Glutamatergic neuron (in vitro differentiated cells): ENCODE results near the gene DENND4B. TPM values are rescaled to one million over a fixed set of nuclear protein-coding genes. Genes with fewer than 3 reads are reported as not detected.

Experiments
- DNase-seq: peaks from one replicate; pipeline ENCODE4 v3.0.0; 2022
- H3K27ac Mint-ChIP-seq: one replicate; pipeline ENCODE4 v1.8.0; 2020; ENCODE audit warnings: mild to moderate bottlenecking, mixed read lengths, inconsistent platforms; ENCODE audit not compliant: unreplicated experiment
- H3K27me3 Mint-ChIP-seq: one replicate; pipeline ENCODE4 v1.8.0; 2020; ENCODE audit warnings: mild to moderate bottlenecking, moderate library complexity, mixed read lengths, inconsistent platforms; ENCODE audit not compliant: unreplicated experiment
- H3K36me3 Mint-ChIP-seq: one replicate; pipeline ENCODE4 v1.8.0; 2020; ENCODE audit warnings: mild to moderate bottlenecking, mixed read lengths, inconsistent platforms; ENCODE audit not compliant: unreplicated experiment
- H3K4me1 Mint-ChIP-seq: one replicate; pipeline ENCODE4 v1.8.0; 2020; ENCODE audit warnings: mild to moderate bottlenecking, low read depth, mixed read lengths, inconsistent platforms; ENCODE audit not compliant: unreplicated experiment
- H3K4me3 Mint-ChIP-seq: one replicate; pipeline ENCODE4 v1.8.0; 2020; ENCODE audit warnings: mild to moderate bottlenecking, mixed read lengths, inconsistent platforms; ENCODE audit not compliant: unreplicated experiment
- H3K9me3 Mint-ChIP-seq: one replicate; pipeline ENCODE4 v1.8.0; 2020; ENCODE audit warnings: mild to moderate bottlenecking, moderate library complexity, mixed read lengths, inconsistent platforms; ENCODE audit not compliant: unreplicated experiment
- total RNA-seq: library from RNA; stranded (reverse); fragmentation: NEBNext Ultra II Directional; extraction: Animal tissue kit (Norgen Biotek cat#: 25700); gene quantifications from one replicate; pipeline ENCODE4 v1.2.1, GENCODE V29; 2021; ENCODE audit not compliant: unreplicated experiment
- TF ChIP-seq, protein P1 (sequence below): fragments of 200-600 bp; sonication (generic); IDR thresholded peaks from one replicate; pipeline ENCODE4 v1.5.0; 2021; ENCODE audit not compliant: partially characterized antibody, unreplicated experiment

DENND4B gene
- total RNA-seq, 1 donor from 2014 or later = 72.9 TPM

DNA sequence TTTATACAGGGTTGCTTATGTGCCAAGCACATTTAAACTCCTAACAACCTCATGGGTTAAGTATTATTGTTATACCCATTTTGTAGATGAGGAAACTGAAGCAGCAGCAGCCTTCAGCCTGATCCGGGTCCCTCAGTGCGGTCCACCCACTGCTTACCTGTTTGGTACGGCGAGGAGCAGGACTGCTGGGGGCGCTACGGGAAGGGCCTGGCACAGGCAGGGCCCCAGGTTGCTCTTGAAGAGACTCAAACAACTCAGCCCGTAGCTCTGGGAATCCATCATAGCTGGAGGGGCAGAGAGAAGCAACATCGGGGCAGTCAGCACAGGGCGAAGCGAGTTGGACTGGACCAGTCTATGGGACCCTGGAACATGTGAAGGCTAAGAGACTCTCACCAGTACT lies 9.2 kb downstream of the DENND4B start:
- no peak for DNase-seq
- no peaks in the 10 kb centered on the region for H3K4me1 Mint-ChIP-seq
- no peak overlapping the region for H3K4me3 Mint-ChIP-seq
- no peaks in the 10 kb centered on the region for H3K36me3 Mint-ChIP-seq
- TF ChIP-seq, protein P1, sequence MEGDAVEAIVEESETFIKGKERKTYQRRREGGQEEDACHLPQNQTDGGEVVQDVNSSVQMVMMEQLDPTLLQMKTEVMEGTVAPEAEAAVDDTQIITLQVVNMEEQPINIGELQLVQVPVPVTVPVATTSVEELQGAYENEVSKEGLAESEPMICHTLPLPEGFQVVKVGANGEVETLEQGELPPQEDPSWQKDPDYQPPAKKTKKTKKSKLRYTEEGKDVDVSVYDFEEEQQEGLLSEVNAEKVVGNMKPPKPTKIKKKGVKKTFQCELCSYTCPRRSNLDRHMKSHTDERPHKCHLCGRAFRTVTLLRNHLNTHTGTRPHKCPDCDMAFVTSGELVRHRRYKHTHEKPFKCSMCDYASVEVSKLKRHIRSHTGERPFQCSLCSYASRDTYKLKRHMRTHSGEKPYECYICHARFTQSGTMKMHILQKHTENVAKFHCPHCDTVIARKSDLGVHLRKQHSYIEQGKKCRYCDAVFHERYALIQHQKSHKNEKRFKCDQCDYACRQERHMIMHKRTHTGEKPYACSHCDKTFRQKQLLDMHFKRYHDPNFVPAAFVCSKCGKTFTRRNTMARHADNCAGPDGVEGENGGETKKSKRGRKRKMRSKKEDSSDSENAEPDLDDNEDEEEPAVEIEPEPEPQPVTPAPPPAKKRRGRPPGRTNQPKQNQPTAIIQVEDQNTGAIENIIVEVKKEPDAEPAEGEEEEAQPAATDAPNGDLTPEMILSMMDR = no peak
- peaks cover 2% of the 10 kb centered on the region for H3K9me3 Mint-ChIP-seq
- H3K27me3 Mint-ChIP-seq = peaks cover 10% of the 10 kb centered on the region
- no peak overlapping the region for H3K27ac Mint-ChIP-seq

DNA sequence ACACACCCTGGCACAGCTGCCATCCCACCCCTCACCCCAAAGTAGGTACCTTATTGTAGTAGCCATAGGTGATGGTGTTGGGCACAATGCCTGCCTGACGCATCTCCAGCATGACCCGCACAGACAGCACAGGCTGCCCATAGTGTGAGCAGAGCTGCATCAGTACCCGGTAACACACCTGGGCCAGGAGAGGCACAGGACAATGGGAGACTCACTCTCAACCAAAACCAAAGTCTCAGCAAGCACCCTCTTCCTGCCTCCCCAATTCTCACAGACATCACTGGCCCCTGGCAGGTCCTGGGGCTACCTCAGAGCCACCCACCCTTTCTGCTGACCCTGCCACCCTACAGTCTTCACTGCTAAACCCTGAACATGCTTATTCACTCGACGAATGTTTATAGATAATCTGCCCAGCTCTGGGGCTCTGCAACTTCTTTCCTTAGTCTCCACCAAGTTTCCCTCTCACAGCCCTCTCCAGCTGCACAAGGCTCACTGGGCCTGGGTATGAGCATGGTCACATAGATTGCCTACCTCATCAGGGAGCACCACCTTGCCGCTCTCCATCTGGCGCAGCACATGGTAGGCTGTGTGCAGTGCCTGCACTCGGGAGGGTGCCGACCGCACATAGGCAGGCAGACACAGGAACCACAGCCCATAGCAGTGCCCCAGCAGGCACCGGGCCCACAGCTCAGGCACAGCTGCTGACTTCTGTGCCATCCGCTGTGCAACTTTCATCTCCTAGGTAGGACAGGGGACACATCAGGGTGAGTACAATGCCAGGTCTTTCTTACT lies 10.3 kb downstream of the DENND4B start:
- Mint-ChIP-seq H3K9me3 (peaks cover 2% of the 10 kb centered on the region), H3K27ac (no peak overlapping the region), H3K36me3 (no peaks in the 10 kb centered on the region), H3K4me3 (no peak overlapping the region), H3K4me1 (no peaks in the 10 kb centered on the region), H3K27me3 (peaks cover 10% of the 10 kb centered on the region)
- no peak for DNase-seq
- TF ChIP-seq, protein P1 = no peak

DNA sequence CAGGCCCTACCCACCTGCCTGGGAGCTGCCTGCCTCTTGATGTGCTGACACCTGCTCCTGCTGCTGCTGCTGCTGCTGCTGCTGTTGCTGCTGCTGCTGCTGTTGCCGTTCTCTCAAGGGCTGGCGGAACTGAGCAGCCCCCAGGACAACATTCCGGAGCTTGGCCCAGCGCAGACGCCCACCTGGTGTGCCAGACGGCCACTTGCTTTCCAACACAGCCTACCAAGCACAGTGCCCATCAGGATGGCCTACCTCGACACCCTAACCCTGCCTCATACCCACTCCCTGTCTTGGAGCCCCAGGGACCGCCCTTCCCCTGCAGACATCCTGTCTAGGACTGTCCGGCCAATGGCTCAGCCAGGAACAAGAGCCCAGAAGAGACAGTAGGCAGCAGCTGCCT lies 11.8 kb downstream of the DENND4B start:
- Mint-ChIP-seq H3K27me3 (peaks cover 5% of the 10 kb centered on the region), H3K4me3 (no peak overlapping the region), H3K27ac (no peak overlapping the region), H3K9me3 (peaks cover 2% of the 10 kb centered on the region), H3K36me3 (no peaks in the 10 kb centered on the region), H3K4me1 (no peaks in the 10 kb centered on the region)
- DNase-seq = no peak
- TF ChIP-seq, protein P1 = no peak

DNA sequence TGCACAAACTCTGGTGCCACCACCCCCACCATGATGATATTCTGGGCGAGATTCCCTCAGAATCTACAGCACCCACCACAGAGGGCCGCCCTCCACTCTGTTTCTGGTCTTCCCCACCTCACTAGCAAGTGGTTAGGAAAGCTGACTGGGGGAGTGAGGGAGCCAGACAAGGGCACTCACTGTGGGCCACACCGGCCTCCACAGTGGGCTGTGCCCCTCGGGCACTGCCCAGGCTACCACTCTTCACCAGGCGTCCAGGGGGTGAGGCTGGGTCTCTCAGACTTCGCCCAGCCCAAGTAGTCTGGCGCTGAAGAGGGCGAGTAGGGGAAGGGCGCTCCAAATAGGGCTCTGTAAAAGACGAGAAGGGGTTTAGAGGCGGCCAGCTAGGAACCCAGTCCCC lies 12.6 kb downstream of the DENND4B start:
- no peak overlapping the region for H3K4me3 Mint-ChIP-seq
- no peaks in the 10 kb centered on the region for H3K4me1 Mint-ChIP-seq
- no peak for DNase-seq
- H3K36me3 Mint-ChIP-seq = no peaks in the 10 kb centered on the region
- TF ChIP-seq, protein P1 = no peak
- peaks cover 4% of the 10 kb centered on the region for H3K9me3 Mint-ChIP-seq
- H3K27me3 Mint-ChIP-seq = peaks cover 5% of the 10 kb centered on the region
- H3K27ac Mint-ChIP-seq = no peak overlapping the region

DNA sequence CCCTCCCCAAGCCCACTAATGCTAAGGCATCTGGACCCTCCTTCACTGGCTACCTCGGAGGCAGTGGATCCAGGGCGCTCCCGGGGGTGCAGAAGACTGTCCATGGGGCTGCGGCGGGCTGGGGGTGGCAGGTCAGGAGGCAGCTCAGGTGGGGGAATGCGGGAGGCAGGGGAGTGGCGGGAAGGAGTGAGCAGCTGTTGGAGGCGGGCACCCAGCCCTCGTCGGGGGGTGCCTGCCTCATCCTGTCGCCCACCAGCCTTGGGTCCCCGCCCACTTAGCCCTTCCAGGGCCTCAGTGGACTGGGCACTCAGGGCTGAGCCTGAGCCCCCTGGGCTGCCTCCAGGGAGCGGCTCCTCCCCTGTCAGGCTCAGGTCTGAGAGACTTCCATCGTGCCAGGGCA lies 13.1 kb downstream of the DENND4B start:
- no peaks in the 10 kb centered on the region for H3K36me3 Mint-ChIP-seq
- H3K4me1 Mint-ChIP-seq = peaks cover 3% of the 10 kb centered on the region
- no peak for DNase-seq
- no peak overlapping the region for H3K27ac Mint-ChIP-seq
- no peak overlapping the region for H3K4me3 Mint-ChIP-seq
- TF ChIP-seq, protein P1 = no peak
- peaks cover 5% of the 10 kb centered on the region for H3K27me3 Mint-ChIP-seq
- peaks cover 4% of the 10 kb centered on the region for H3K9me3 Mint-ChIP-seq
